OCI-LY3 (cell line): ENCODE results near the gene PSMA1.

ENCODE experiments used
- EZH2phosphoT487 ChIP-seq: fragments of 200-600 bp; shearing (Covaris generic); IDR thresholded peaks from 2 replicates; pipeline ENCODE4 v1.6.1; 2018; ENCODE audit warnings: antibody characterized with exemption, mixed run types, low read depth
- TF ChIP-seq, protein P1 (sequence below): fragments of 200-600, 300-600 bp; sonication (generic); IDR thresholded peaks from 2 replicates; pipeline ENCODE4 v1.5.1; 2014; ENCODE audit warnings: antibody characterized with exemption, low read length, low read depth

DNA sequence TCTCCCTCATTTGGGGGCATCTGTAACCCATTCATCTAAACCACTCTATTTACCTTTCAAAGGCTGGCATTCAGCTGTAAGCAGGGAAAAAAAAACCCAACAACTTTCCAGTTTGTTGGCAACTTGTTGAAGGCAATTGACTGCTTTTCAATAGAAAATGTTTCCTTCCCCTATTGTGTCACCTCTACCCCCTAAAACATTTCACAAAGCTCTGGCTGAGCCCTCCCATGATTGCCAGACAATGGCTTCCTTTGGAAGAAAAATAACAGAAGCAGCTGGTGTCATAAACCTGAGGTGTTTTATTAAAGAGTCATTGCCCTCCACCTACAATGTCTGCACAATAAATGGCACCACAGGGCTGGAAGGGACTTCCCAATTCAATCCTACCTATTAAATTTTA lies 22.1 kb upstream of the PSMA1 start:
- TF ChIP-seq, protein P1, sequence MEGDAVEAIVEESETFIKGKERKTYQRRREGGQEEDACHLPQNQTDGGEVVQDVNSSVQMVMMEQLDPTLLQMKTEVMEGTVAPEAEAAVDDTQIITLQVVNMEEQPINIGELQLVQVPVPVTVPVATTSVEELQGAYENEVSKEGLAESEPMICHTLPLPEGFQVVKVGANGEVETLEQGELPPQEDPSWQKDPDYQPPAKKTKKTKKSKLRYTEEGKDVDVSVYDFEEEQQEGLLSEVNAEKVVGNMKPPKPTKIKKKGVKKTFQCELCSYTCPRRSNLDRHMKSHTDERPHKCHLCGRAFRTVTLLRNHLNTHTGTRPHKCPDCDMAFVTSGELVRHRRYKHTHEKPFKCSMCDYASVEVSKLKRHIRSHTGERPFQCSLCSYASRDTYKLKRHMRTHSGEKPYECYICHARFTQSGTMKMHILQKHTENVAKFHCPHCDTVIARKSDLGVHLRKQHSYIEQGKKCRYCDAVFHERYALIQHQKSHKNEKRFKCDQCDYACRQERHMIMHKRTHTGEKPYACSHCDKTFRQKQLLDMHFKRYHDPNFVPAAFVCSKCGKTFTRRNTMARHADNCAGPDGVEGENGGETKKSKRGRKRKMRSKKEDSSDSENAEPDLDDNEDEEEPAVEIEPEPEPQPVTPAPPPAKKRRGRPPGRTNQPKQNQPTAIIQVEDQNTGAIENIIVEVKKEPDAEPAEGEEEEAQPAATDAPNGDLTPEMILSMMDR, result no peak
- no peak for TF ChIP-seq EZH2phosphoT487
